IMR-90 (cell line): ENCODE results near the gene ZDHHC14. TPM values are rescaled to one million over a fixed set of nuclear protein-coding genes. Genes with fewer than 3 reads are reported as not detected.

Source experiments
- ATAC-seq: fragments of 200-7000 bp; cut with Tn5 transposase; 2 replicates; pipeline ENCODE4 v1.9.1; 2020; ENCODE audit warnings: low read depth, mild to moderate bottlenecking, moderate library complexity
- BruUV-seq: library from RNA; stranded (reverse); fragments of 400-500 nt; replicated peaks from 2 replicates; lab custom pipeline; 2021; lab: Mats Ljungman, UMichigan
- CTCF ChIA-PET: fragments of 300-600 bp; formaldehyde crosslinking; extraction: SDS; loops from one replicate; lab custom pipeline; 2021; ENCODE audit warnings: antibody characterized with exemption; lab: Yijun Ruan, JAX
- POLR2A ChIA-PET: fragments of 300-600 bp; sonication (Branson Sonifier 250); formaldehyde crosslinking; loops from one replicate; lab custom pipeline; 2022; ENCODE audit warnings: antibody characterized with exemption; ENCODE audit not compliant: unreplicated experiment; lab: Charles Lee
- DNase-seq: peaks from one replicate; pipeline ENCODE4 v3.0.0; 2013
- H2AFZ ChIP-seq: replicated peaks from 2 replicates; pipeline ENCODE3; 2013; ENCODE audit warnings: low read length, mild to moderate bottlenecking; ENCODE audit not compliant: poor library complexity
- H2AK5ac ChIP-seq: 2 replicates; pipeline ENCODE4 v1.6.1; 2013; ENCODE audit warnings: low read depth, low read length, inconsistent platforms
- H2AK9ac ChIP-seq: replicated peaks from 2 replicates; pipeline ENCODE3; 2013; ENCODE audit warnings: mild to moderate bottlenecking, low read depth, low read length, moderate library complexity; ENCODE audit not compliant: poor library complexity
- H2BK120ac ChIP-seq: 2 replicates; pipeline ENCODE4 v1.6.1; 2013; ENCODE audit warnings: low read depth, low read length, inconsistent platforms
- H2BK15ac ChIP-seq: 3 replicates; pipeline ENCODE4 v1.6.1; 2013; ENCODE audit warnings: low read depth, low read length, inconsistent platforms
- H2BK20ac ChIP-seq: 2 replicates; pipeline ENCODE4 v1.6.1; 2013; ENCODE audit warnings: low read depth, mild to moderate bottlenecking, inconsistent platforms, low read length, moderate library complexity
- H2BK5ac ChIP-seq: 2 replicates; pipeline ENCODE4 v1.6.1; 2013; ENCODE audit warnings: mild to moderate bottlenecking, low read depth, low read length, inconsistent platforms; ENCODE audit not compliant: poor library complexity, severe bottlenecking
- H3K14ac ChIP-seq: replicated peaks from 2 replicates; pipeline ENCODE4 v1.6.1; 2013; ENCODE audit warnings: low read depth, low read length, inconsistent platforms
- H3K18ac ChIP-seq: 2 replicates; pipeline ENCODE4 v1.6.1; 2013; ENCODE audit warnings: low read depth, low read length, control low read depth
- H3K23ac ChIP-seq: 2 replicates; pipeline ENCODE4 v1.6.1; 2013; ENCODE audit warnings: low read depth, low read length, inconsistent platforms
- H3K27ac ChIP-seq: 2 replicates; pipeline ENCODE4 v1.5.1; 2013; ENCODE audit warnings: mild to moderate bottlenecking, control low read depth, low read length; ENCODE audit not compliant: insufficient read depth
- H3K27me3 ChIP-seq: 2 replicates; pipeline ENCODE4 v1.6.1; 2013; ENCODE audit warnings: low read length; ENCODE audit not compliant: control insufficient read depth, insufficient read depth
- H3K36me3 ChIP-seq: 2 replicates; pipeline ENCODE4 v1.6.1; 2013; ENCODE audit warnings: low read length, mixed read lengths; ENCODE audit not compliant: control insufficient read depth, insufficient read depth
- H3K4ac ChIP-seq: 2 replicates; pipeline ENCODE4 v1.6.1; 2013; ENCODE audit warnings: low read depth, low read length, inconsistent platforms
- H3K4me1 ChIP-seq: 2 replicates; pipeline ENCODE4 v1.6.1; 2013; ENCODE audit warnings: low read length, mixed read lengths; ENCODE audit not compliant: control insufficient read depth, insufficient read depth
- H3K4me2 ChIP-seq: 2 replicates; pipeline ENCODE4 v1.6.1; 2013; ENCODE audit warnings: low read depth, mild to moderate bottlenecking, control low read depth, low read length, moderate library complexity
- H3K4me3 ChIP-seq: 2 replicates; pipeline ENCODE4 v1.5.1; 2013; ENCODE audit warnings: low read depth, mild to moderate bottlenecking, control low read depth, low read length, moderate library complexity; ENCODE audit not compliant: insufficient read depth
- H3K56ac ChIP-seq: 2 replicates; pipeline ENCODE4 v1.6.1; 2013; ENCODE audit warnings: low read length, inconsistent platforms; ENCODE audit not compliant: insufficient read depth; ENCODE audit errors: extremely low read depth
- H3K79me1 ChIP-seq, 2 experiments: 2 replicates each; pipeline ENCODE4 v1.6.1; 2013; ENCODE audit warnings: low read length in 2 of 2, inconsistent platforms in 1 of 2, low read depth in 1 of 2
- H3K9ac ChIP-seq: 2 replicates; pipeline ENCODE4 v1.6.1; 2013; ENCODE audit warnings: low read depth, low read length, control low read depth
- H3K9me1 ChIP-seq: 2 replicates; pipeline ENCODE4 v1.6.1; 2013; ENCODE audit warnings: low read length, inconsistent platforms; ENCODE audit not compliant: insufficient read depth
- H3K9me3 ChIP-seq: 2 replicates; pipeline ENCODE4 v1.6.1; 2013; ENCODE audit warnings: low read length; ENCODE audit not compliant: control insufficient read depth, insufficient read depth
- H4K20me1 ChIP-seq: 2 replicates; pipeline ENCODE4 v1.6.1; 2013; ENCODE audit warnings: low read length, inconsistent platforms; ENCODE audit not compliant: insufficient read depth
- H4K5ac ChIP-seq: 2 replicates; pipeline ENCODE4 v1.6.1; 2013; ENCODE audit warnings: mild to moderate bottlenecking, low read depth, low read length, control low read depth
- H4K8ac ChIP-seq, 2 experiments: 2 replicates each; pipeline ENCODE4 v1.6.1; 2013; ENCODE audit warnings: low read depth in 2 of 2, low read length in 2 of 2, control low read depth in 1 of 2, inconsistent platforms in 1 of 2
- H4K91ac ChIP-seq: 2 replicates; pipeline ENCODE4 v1.6.1; 2013; ENCODE audit warnings: low read depth, low read length, inconsistent platforms; ENCODE audit not compliant: insufficient read depth
- BHLHE40 ChIP-seq: fragments of 150-350 bp; IDR thresholded peaks from 2 replicates; pipeline ENCODE4 v1.6.1; 2016; ENCODE audit warnings: mild to moderate bottlenecking, low read depth, low read length
- CEBPB ChIP-seq: IDR thresholded peaks from 2 replicates; pipeline ENCODE4 v1.6.1; 2012; ENCODE audit warnings: low read depth, low read length, improper control_type of control experiment
- CHD1 ChIP-seq: IDR thresholded peaks from 2 replicates; pipeline ENCODE4 v1.6.1; 2012; ENCODE audit warnings: low read depth, low read length, improper control_type of control experiment
- FOS ChIP-seq: fragments of 150-350 bp; IDR thresholded peaks from 2 replicates; pipeline ENCODE4 v1.6.1; 2016; ENCODE audit warnings: low read depth, low read length
- MAFK ChIP-seq: IDR thresholded peaks from 2 replicates; pipeline ENCODE4 v1.6.1; 2012; ENCODE audit warnings: low read depth, low read length, improper control_type of control experiment
- MAZ ChIP-seq: IDR thresholded peaks from 2 replicates; pipeline ENCODE4 v1.6.1; 2012; ENCODE audit warnings: low read depth, mild to moderate bottlenecking, low read length, improper control_type of control experiment, moderate library complexity, borderline replicate concordance
- MXI1 ChIP-seq: IDR thresholded peaks from 2 replicates; pipeline ENCODE4 v1.6.1; 2012; ENCODE audit warnings: low read depth, mild to moderate bottlenecking, low read length, moderate library complexity, borderline replicate concordance
- NFE2L2 ChIP-seq: fragments of 150-350 bp; IDR thresholded peaks from 2 replicates; pipeline ENCODE4 v1.6.1; 2016; ENCODE audit warnings: low read depth, mild to moderate bottlenecking, low read length
- POLR2A ChIP-seq: IDR thresholded peaks from 2 replicates; pipeline ENCODE4 v1.6.1; 2012; ENCODE audit warnings: mild to moderate bottlenecking, low read depth, low read length
- RAD21 ChIP-seq: IDR thresholded peaks from 2 replicates; pipeline ENCODE4 v1.6.1; 2012; ENCODE audit warnings: low read length, improper control_type of control experiment
- RCOR1 ChIP-seq: IDR thresholded peaks from 2 replicates; pipeline ENCODE4 v1.6.1; 2012; ENCODE audit warnings: mild to moderate bottlenecking, low read length, improper control_type of control experiment; ENCODE audit not compliant: insufficient replicate concordance
- RFX5 ChIP-seq: IDR thresholded peaks from 2 replicates; pipeline ENCODE4 v1.8.0; 2012; ENCODE audit warnings: low read depth, mild to moderate bottlenecking, low read length, moderate library complexity
- SMC3 ChIP-seq: fragments of 150-350 bp; IDR thresholded peaks from 2 replicates; pipeline ENCODE4 v1.6.1; 2016; ENCODE audit warnings: low read depth, mild to moderate bottlenecking, antibody characterized with exemption, low read length, moderate library complexity
- USF2 ChIP-seq: fragments of 150-350 bp; IDR thresholded peaks from 2 replicates; pipeline ENCODE4 v1.6.1; 2017; ENCODE audit warnings: mild to moderate bottlenecking, antibody characterized with exemption, low read length, low read depth
- WGBS, 2 experiments: methylation state at CpG; one replicate each; pipeline versions ENCODE4 v1.1.5 to v1.1.7; 2013; ENCODE audit warnings: missing lambda C conversion rate in 2 of 2; ENCODE audit not compliant: insufficient read length in 1 of 2; ENCODE audit errors: extremely low coverage in 2 of 2; 5-methylcytosine and 5-hydroxymethylcytosine counted together
- dilution Hi-C: fragments of 300-500 bp; cut with HindIII; formaldehyde crosslinking; loops from one replicate; pipeline ENCODE4 v1.14.3; 2018; ENCODE audit warnings: low sequenced_read_pairs; ENCODE audit not compliant: unreplicated experiment
- in situ Hi-C: fragments of 300-500 bp; cut with MboI; formaldehyde crosslinking; loops from 3 replicates; pipeline ENCODE4 v1.14.3; 2019; ENCODE audit warnings: low sequenced_read_pairs, inconsistent platforms, mixed read lengths
- intact Hi-C: fragments of 100-400 bp; cut with micrococcal nuclease; formaldehyde crosslinking; loops from 2 replicates; pipeline ENCODE4 v1.10.0; 2022
- polyA plus RNA-seq, 3 experiments: library from polyadenylated mRNA; depleted of rRNA; stranded (reverse); fragments of >200 nt; gene quantifications; 2 replicates each; pipeline ENCODE4 v1.2.3, GENCODE V29; 2012; ENCODE audit warnings: low replicate concordance in 1 of 3
- total RNA-seq: library from RNA; depleted of rRNA; stranded (reverse); fragments of >200 nt; gene quantifications from 2 replicates; pipeline ENCODE4 v1.2.3, GENCODE V29; 2012
- TF ChIP-seq, protein P1 (sequence below): fragments of 150-350 bp; IDR thresholded peaks from 2 replicates; pipeline ENCODE4 v1.6.1; 2016; ENCODE audit warnings: low read depth, mild to moderate bottlenecking, low read length, moderate library complexity, borderline replicate concordance
- TF ChIP-seq, protein P2 (sequence below): conservative IDR thresholded peaks from 2 replicates; pipeline ENCODE4 v1.5.1; 2012; ENCODE audit warnings: mild to moderate bottlenecking, low read depth, low read length, improper control_type of control experiment

ZDHHC14 gene
- total and polyA plus RNA-seq, 2 of the 4 experiments (the other 2 are of a cell fraction): 0.90 to 2.0 TPM

GRCh38 chr6:157708239-157708638 lies 327.2 kb downstream of the ZDHHC14 start:
- in situ Hi-C loops (no loop called here), dilution Hi-C loops (no loop called here), intact Hi-C loops (no loop called here)
- no peak overlapping the region for H3K4me3 ChIP-seq
- H3K79me1 ChIP-seq: no peaks in the 10 kb centered on the region
- no peak overlapping the region for H3K56ac ChIP-seq
- H3K36me3 ChIP-seq: no peaks in the 10 kb centered on the region
- H3K9me3 ChIP-seq: no peaks in the 10 kb centered on the region
- H3K27me3 ChIP-seq: peaks cover 2% of the 10 kb centered on the region; the same call in 1 of the 2 replicates
- no peak overlapping the region for H3K4me2 ChIP-seq
- H4K20me1 ChIP-seq: no peaks in the 10 kb centered on the region
- peaks cover 3% of the 10 kb centered on the region; the same call in 1 of the 2 replicates for H3K4me1 ChIP-seq
- H2BK120ac ChIP-seq: no peak overlapping the region
- H4K8ac ChIP-seq: no peak overlapping the region
- ChIA-PET CTCF (no interaction called here), POLR2A (no interaction called here)
- no peak overlapping the region for H2AK9ac ChIP-seq
- H2BK5ac ChIP-seq: no peak overlapping the region
- no peak overlapping the region for H3K18ac ChIP-seq
- TF ChIP-seq MAFK (no peak), SMC3 (no peak), RAD21 (no peak), RCOR1 (no peak), NFE2L2 (no peak), FOS (no peak), BHLHE40 (no peak), RFX5 (no peak), MAZ (no peak), CEBPB (no peak), CHD1 (no peak), POLR2A (no peak), MXI1 (no peak), USF2 (no peak)
- TF ChIP-seq, protein P1, sequence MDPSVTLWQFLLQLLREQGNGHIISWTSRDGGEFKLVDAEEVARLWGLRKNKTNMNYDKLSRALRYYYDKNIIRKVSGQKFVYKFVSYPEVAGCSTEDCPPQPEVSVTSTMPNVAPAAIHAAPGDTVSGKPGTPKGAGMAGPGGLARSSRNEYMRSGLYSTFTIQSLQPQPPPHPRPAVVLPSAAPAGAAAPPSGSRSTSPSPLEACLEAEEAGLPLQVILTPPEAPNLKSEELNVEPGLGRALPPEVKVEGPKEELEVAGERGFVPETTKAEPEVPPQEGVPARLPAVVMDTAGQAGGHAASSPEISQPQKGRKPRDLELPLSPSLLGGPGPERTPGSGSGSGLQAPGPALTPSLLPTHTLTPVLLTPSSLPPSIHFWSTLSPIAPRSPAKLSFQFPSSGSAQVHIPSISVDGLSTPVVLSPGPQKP: no peak
- TF ChIP-seq, protein P2, sequence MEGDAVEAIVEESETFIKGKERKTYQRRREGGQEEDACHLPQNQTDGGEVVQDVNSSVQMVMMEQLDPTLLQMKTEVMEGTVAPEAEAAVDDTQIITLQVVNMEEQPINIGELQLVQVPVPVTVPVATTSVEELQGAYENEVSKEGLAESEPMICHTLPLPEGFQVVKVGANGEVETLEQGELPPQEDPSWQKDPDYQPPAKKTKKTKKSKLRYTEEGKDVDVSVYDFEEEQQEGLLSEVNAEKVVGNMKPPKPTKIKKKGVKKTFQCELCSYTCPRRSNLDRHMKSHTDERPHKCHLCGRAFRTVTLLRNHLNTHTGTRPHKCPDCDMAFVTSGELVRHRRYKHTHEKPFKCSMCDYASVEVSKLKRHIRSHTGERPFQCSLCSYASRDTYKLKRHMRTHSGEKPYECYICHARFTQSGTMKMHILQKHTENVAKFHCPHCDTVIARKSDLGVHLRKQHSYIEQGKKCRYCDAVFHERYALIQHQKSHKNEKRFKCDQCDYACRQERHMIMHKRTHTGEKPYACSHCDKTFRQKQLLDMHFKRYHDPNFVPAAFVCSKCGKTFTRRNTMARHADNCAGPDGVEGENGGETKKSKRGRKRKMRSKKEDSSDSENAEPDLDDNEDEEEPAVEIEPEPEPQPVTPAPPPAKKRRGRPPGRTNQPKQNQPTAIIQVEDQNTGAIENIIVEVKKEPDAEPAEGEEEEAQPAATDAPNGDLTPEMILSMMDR: no peak
- no peak overlapping the region for H3K14ac ChIP-seq
- no peak overlapping the region for H3K27ac ChIP-seq
- no peak overlapping the region for H2AFZ ChIP-seq
- no TSS peak for BruUV-seq
- no peak overlapping the region for H3K23ac ChIP-seq
- H3K9me1 ChIP-seq: no peaks in the 10 kb centered on the region
- no peak overlapping the region for H3K9ac ChIP-seq
- no peak overlapping the region for H2BK20ac ChIP-seq
- H4K5ac ChIP-seq: no peak overlapping the region
- H2BK15ac ChIP-seq: no peak overlapping the region
- H3K4ac ChIP-seq: no peak overlapping the region
- no peak overlapping the region for H4K91ac ChIP-seq
- ATAC-seq (no peak), DNase-seq (no peak)
- WGBS, 2 experiments: 60% methylated on average over 1 of the region's 3 CpGs; no CpG with 5 or more reads in 1 of the 2 experiments
- no peak overlapping the region for H2AK5ac ChIP-seq
